Activated T-cell treated with anti-CD3 and anti-CD28 coated beads, Interleukin-2, amount 50 U/mL, for 72 hours (primary cell): Measurements from ENCODE around the gene RAB18. TPM values are rescaled to one million over a fixed set of nuclear protein-coding genes. Genes with fewer than 3 reads are reported as not detected.
"Not testable (repeated sequence)": the region's sequence is repeated elsewhere in the genome, so short reads cannot be mapped to it uniquely, and the experiment has no call there.

Source experiments
- ATAC-seq, 2 donors: fragments of 150-1000 bp; cut with Tn5 transposase; replicated peaks in 1 of 2; 2 replicates each; pipeline ENCODE4 v1.10.0; 2021; ENCODE audit warnings: moderate library complexity in 2 of 2, mild to moderate bottlenecking in 1 of 2
- DNase-seq, 2 donors: peaks; one replicate each; pipeline ENCODE4 v3.0.0; 2021 to 2022; ENCODE audit warnings: mixed read lengths in 1 of 2
- H3K27ac Mint-ChIP-seq: one replicate; pipeline ENCODE4 v1.8.0; 2022; ENCODE audit warnings: mild to moderate bottlenecking, moderate library complexity, mixed read lengths
- H3K27me3 Mint-ChIP-seq: one replicate; pipeline ENCODE4 v1.8.0; 2022; ENCODE audit warnings: low read depth, mixed read lengths
- H3K36me3 Mint-ChIP-seq, 2 donors: one replicate each; pipeline ENCODE4 v1.8.0; 2022; ENCODE audit warnings: mixed read lengths in 2 of 2, mild to moderate bottlenecking in 1 of 2; ENCODE audit not compliant: insufficient read depth in 2 of 2
- H3K4me1 Mint-ChIP-seq: one replicate; pipeline ENCODE4 v1.8.0; 2022; ENCODE audit warnings: low read depth, mixed read lengths
- H3K4me3 Mint-ChIP-seq, 2 donors: one replicate each; pipeline ENCODE4 v1.8.0; 2022; ENCODE audit warnings: mild to moderate bottlenecking in 2 of 2, mixed read lengths in 2 of 2, moderate library complexity in 2 of 2
- H3K9me3 Mint-ChIP-seq, 2 donors: one replicate each; pipeline ENCODE4 v1.8.0; 2022; ENCODE audit warnings: mixed read lengths in 2 of 2
- total RNA-seq, 2 donors: library from RNA; stranded (reverse); gene quantifications; one replicate each; pipeline ENCODE4 v1.2.3, GENCODE V29; 2022

Gene RAB18
- total RNA-seq = 10 to 100 TPM; 51.7 to 68.5 TPM

GRCh38 chr10:27504007-27504807, at the start of gene RAB18:
TSS of gene RAB18 (plus strand) at chr10:27504304. CDS start at chr10:27504370, 66 bp downstream.
- no peaks in the 10 kb centered on the region for H3K9me3 Mint-ChIP-seq
- peak within 1 kb of the TSS; percentile 95 to 98 for H3K4me3 Mint-ChIP-seq
- H3K27ac Mint-ChIP-seq = peak within 1 kb of the TSS; percentile 95
- H3K4me1 Mint-ChIP-seq = peaks cover 48% of the 10 kb centered on the region
- no peaks in the 10 kb centered on the region for H3K27me3 Mint-ChIP-seq
- H3K36me3 Mint-ChIP-seq = peaks cover 3 to 6% of the 10 kb centered on the region in 2 donors
- DNase-seq = peak; percentile 97 to 99
- peak; percentile 96 for ATAC-seq

- no peak overlapping the region for H3K4me3 Mint-ChIP-seq
- H3K36me3 Mint-ChIP-seq = no peaks in the 10 kb centered on the region
- H3K27ac Mint-ChIP-seq = no peak overlapping the region
- no peaks in the 10 kb centered on the region for H3K4me1 Mint-ChIP-seq
- H3K9me3 Mint-ChIP-seq = no peaks in the 10 kb centered on the region
- no peaks in the 10 kb centered on the region for H3K27me3 Mint-ChIP-seq
- no peak for ATAC-seq
- no peak for DNase-seq
Measured at GRCh38 chr10:27454837-27455236, 49.3 kb upstream of the RAB18 start.

DNA sequence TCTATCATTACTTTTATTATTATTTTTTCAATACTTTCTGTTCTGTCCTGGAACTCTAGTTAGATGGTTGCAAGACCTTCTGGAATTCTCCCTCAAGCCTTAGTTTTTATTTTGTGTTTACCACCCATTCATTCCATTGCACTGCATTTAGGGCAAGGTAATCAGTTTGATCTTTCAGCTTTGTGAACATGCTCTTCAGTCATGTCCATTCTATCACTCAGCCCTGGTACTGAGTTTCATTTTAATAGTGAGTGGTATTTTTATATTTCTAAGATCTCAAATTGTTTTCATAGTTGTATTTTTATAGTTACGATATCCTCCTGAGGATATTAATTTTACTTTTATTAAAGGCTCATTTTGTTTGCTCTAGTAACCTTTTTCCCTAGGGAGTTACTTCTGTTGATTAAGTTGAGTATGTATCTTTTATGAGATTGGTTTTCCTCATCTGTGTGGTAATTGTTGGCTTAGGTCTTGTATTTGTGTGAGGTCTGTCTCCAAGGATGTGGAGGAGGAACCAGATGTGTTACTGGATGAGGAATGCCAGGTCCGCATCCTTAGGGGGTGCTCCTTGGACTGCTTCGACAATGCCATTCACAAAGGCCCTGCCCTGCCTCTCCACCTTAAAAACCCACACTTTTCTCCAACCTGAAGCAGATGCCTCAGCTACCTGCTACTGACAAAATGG, 46.7 kb upstream of the RAB18 start:
- no peaks in the 10 kb centered on the region for H3K9me3 Mint-ChIP-seq
- no peak overlapping the region for H3K27ac Mint-ChIP-seq
- no peak for DNase-seq
- H3K27me3 Mint-ChIP-seq = no peaks in the 10 kb centered on the region
- no peaks in the 10 kb centered on the region for H3K36me3 Mint-ChIP-seq
- H3K4me3 Mint-ChIP-seq = no peak overlapping the region
- ATAC-seq = no peak
- H3K4me1 Mint-ChIP-seq = no peaks in the 10 kb centered on the region

- H3K4me3 Mint-ChIP-seq = no peak overlapping the region
- ATAC-seq (no peak), DNase-seq (no peak)
- no peaks in the 10 kb centered on the region for H3K4me1 Mint-ChIP-seq
- no peaks in the 10 kb centered on the region for H3K27me3 Mint-ChIP-seq
- H3K27ac Mint-ChIP-seq = no peak overlapping the region
- no peaks in the 10 kb centered on the region for H3K9me3 Mint-ChIP-seq
- H3K36me3 Mint-ChIP-seq = no peaks in the 10 kb centered on the region
Measured at GRCh38 chr10:27457966-27458365, 46.1 kb upstream of the RAB18 start.

DNA sequence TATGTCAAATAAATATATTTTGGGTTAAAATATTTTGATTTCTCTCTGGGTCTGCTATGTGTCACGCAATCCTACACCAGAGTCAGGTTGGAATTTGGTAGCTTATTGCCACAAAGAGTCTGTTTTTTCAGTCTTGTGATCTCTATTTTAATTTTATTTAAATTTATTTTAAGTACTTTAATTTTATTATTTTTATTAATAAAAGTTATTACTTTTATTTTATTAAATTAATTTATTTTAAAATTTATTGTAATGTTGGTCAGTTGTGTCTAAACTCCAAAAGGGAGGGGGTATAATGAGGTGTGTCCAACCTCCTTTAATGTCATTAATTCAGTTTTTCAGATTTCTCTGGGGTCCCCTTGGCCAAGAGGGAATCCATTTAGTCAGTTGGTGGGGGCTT, 42.8 kb upstream of the RAB18 start:
- DNase-seq (no peak), ATAC-seq (no peak)
- no peaks in the 10 kb centered on the region for H3K27me3 Mint-ChIP-seq
- H3K4me1 Mint-ChIP-seq = peaks cover 19% of the 10 kb centered on the region
- no peaks in the 10 kb centered on the region for H3K9me3 Mint-ChIP-seq
- no peak overlapping the region for H3K27ac Mint-ChIP-seq
- H3K4me3 Mint-ChIP-seq = no peak overlapping the region
- no peaks in the 10 kb centered on the region for H3K36me3 Mint-ChIP-seq

GRCh38 chr10:27463961-27464360, 40.1 kb upstream of the RAB18 start:
- ATAC-seq (no peak), DNase-seq (no peak)
- Mint-ChIP-seq H3K27ac (no peak overlapping the region), H3K27me3 (no peaks in the 10 kb centered on the region), H3K9me3 (no peaks in the 10 kb centered on the region), H3K4me3 (no peak overlapping the region), H3K36me3 (no peaks in the 10 kb centered on the region), H3K4me1 (peaks cover 19% of the 10 kb centered on the region)

- peak in 1 of 2 donors; percentile 1 for DNase-seq
- Mint-ChIP-seq H3K4me3 (peak overlapping the region in 1 of 2 donors; percentile 25), H3K36me3 (no peaks in the 10 kb centered on the region), H3K27me3 (no peaks in the 10 kb centered on the region), H3K9me3 (no peaks in the 10 kb centered on the region), H3K4me1 (peaks cover 19% of the 10 kb centered on the region), H3K27ac (peak overlapping the region; percentile 75)
- peak; percentile 51 for ATAC-seq
Measured at GRCh38 chr10:27464993-27465392, 39.1 kb upstream of the RAB18 start.

GRCh38 chr10:27465596-27465995, 38.5 kb upstream of the RAB18 start:
- Mint-ChIP-seq H3K4me3 (peak overlapping the region; percentile 25 to 36), H3K27ac (peak overlapping the region; percentile 75), H3K4me1 (peaks cover 19% of the 10 kb centered on the region)
- not testable (repeated sequence) for ATAC-seq, H3K27me3 Mint-ChIP-seq, H3K36me3 Mint-ChIP-seq, H3K9me3 Mint-ChIP-seq
- peak in 1 of 2 donors; percentile 3 for DNase-seq

DNA sequence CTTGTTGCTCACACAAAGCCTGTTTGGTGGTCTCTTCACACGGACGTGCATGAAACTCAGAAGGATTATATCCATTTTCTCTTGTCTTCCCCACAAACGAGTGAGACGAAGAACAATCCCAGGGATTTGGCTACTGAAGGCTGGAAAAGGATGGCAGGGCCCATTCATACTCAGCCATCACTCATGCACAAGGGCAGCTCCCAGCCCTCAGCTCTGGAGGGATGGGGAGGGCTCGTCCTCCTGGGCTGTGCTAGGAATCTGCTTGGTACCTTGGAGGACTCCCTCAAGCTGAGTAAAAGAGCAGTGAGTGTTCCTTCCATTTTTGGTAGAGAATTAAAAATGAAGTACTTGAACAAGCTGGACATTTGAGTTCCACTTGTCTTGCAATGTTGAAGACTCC, 33.2 kb upstream of the RAB18 start:
- Mint-ChIP-seq H3K36me3 (no peaks in the 10 kb centered on the region), H3K27me3 (no peaks in the 10 kb centered on the region), H3K4me1 (peaks cover 2% of the 10 kb centered on the region), H3K9me3 (no peaks in the 10 kb centered on the region), H3K27ac (no peak overlapping the region), H3K4me3 (no peak overlapping the region)
- ATAC-seq (no peak), DNase-seq (no peak)

GRCh38 chr10:27474741-27475140, 29.4 kb upstream of the RAB18 start:
- Mint-ChIP-seq H3K27ac (no peak overlapping the region), H3K27me3 (no peaks in the 10 kb centered on the region), H3K9me3 (no peaks in the 10 kb centered on the region), H3K4me1 (no peaks in the 10 kb centered on the region), H3K4me3 (no peak overlapping the region), H3K36me3 (peaks cover 0 to 1% of the 10 kb centered on the region in 2 donors)
- ATAC-seq (no peak), DNase-seq (no peak)

DNA sequence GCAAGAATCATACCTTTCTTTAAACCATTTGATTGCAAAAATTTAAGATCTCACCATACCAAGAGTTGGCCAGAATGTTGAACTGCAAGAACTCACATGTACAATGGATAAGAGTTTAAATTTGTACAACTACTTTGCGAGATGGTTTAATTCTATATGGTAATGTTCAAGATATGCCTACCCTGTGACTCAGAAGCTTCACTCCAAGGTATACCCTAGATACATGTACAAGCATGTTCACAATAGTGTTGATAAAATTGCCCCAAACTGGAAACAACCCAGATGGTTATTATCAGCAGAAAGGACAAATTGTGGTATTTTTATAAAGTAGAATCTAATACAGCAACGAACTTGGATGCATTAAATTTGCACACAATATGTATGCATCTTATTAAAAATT, 25.1 kb upstream of the RAB18 start:
- no peak for DNase-seq
- H3K27me3 Mint-ChIP-seq = no peaks in the 10 kb centered on the region
- H3K9me3 Mint-ChIP-seq = no peaks in the 10 kb centered on the region
- H3K4me1 Mint-ChIP-seq = no peaks in the 10 kb centered on the region
- ATAC-seq = no peak
- no peak overlapping the region for H3K4me3 Mint-ChIP-seq
- H3K36me3 Mint-ChIP-seq = peaks cover 0 to 1% of the 10 kb centered on the region in 2 donors
- no peak overlapping the region for H3K27ac Mint-ChIP-seq

- no peak overlapping the region for H3K27ac Mint-ChIP-seq
- no peak for DNase-seq
Measured at GRCh38 chr10:27481486-27481885, 22.6 kb upstream of the RAB18 start.

DNA sequence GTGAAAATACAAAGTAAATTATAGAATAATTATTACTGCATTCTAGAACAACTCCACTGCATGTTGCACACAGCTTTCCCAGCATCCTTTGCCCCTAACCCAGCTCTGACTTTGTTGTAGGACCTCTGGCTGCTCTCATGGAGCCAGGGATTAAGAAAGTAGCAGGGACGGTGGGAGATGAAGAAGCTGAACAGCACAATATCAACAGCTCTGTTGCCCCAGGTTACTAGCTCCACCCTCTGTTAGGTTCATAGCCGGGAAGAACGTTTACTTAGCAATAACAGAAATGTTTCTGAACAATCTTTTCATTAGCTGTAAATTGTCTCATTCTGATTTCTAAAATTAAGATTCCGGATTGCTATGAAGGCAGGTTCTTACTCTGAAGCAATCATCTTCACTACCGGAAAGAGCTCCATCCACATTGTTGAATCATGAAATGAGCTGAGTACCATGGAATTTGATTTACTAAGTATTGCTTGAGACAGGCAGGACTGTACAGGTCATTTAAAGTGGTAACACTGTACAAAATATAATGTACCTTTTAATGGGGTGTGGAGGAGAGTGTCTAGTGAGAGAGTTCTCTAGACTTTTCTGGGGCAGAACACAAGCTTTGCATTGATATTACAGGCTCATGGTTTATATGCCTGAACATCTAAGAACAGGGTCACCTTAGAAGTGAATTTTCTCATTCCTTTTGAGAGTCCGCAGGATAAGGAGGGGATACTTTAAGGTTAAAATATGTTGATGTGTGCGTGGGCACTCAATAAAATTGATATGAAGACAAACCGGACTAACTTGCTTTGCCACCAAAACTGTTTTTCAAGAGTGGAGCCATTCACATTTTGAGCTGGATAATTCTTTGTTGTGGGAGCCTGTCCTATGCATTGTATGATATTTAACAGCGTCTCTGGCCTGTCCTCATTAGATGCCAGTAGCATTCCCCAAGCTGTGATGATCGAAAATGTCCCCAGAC, 20.8 kb upstream of the RAB18 start:
- Mint-ChIP-seq H3K9me3 (peaks cover 0 to under 1% of the 10 kb centered on the region in 2 donors), H3K36me3 (peaks cover 0 to 2% of the 10 kb centered on the region in 2 donors), H3K27ac (no peak overlapping the region), H3K27me3 (no peaks in the 10 kb centered on the region), H3K4me1 (no peaks in the 10 kb centered on the region), H3K4me3 (no peak overlapping the region)
- ATAC-seq (no peak), DNase-seq (no peak)

More at GRCh38 chr10:27481486-27481885, 22.6 kb upstream of the RAB18 start:
- H3K4me3 Mint-ChIP-seq = no peak overlapping the region
- no peaks in the 10 kb centered on the region for H3K9me3 Mint-ChIP-seq
- H3K4me1 Mint-ChIP-seq = no peaks in the 10 kb centered on the region
- H3K36me3 Mint-ChIP-seq = peaks cover 0 to 1% of the 10 kb centered on the region in 2 donors
- no peak for ATAC-seq
- no peaks in the 10 kb centered on the region for H3K27me3 Mint-ChIP-seq
